Activated CD4-positive, alpha-beta T cell treated with anti-CD3 and anti-CD28 coated beads, Interleukin-2, amount 10 ng/mL, durations not matched to agents 7 days and 5 days (primary cell): Measurements from ENCODE around the gene BRD4. TPM values are rescaled to one million over a fixed set of nuclear protein-coding genes. Genes with fewer than 3 reads are reported as not detected.

Experiments
- CTCF ChIA-PET: fragments of 350-600 bp; sonication (Branson Sonifier 250); formaldehyde crosslinking; loops from one replicate; lab custom pipeline; 2021; ENCODE audit warnings: antibody characterized with exemption; lab: Charles Lee
- POLR2A ChIA-PET: fragments of 350-600 bp; sonication (Branson Sonifier 250); formaldehyde crosslinking; loops from one replicate; lab custom pipeline; 2021; ENCODE audit warnings: antibody characterized with exemption; lab: Charles Lee
- DNase-seq: peaks from one replicate; pipeline ENCODE4 v3.0.0-alpha.2; 2020
- H3K27ac Mint-ChIP-seq: one replicate; pipeline ENCODE4 v1.8.0; 2021; ENCODE audit warnings: mild to moderate bottlenecking, moderate library complexity, mixed read lengths
- H3K27me3 Mint-ChIP-seq: one replicate; pipeline ENCODE4 v1.8.0; 2021; ENCODE audit warnings: mixed read lengths
- H3K36me3 Mint-ChIP-seq: one replicate; pipeline ENCODE4 v1.8.0; 2021; ENCODE audit warnings: low read depth, mixed read lengths
- H3K4me1 Mint-ChIP-seq: one replicate; pipeline ENCODE4 v1.8.0; 2021; ENCODE audit warnings: mixed read lengths
- H3K4me3 Mint-ChIP-seq: one replicate; pipeline ENCODE4 v1.8.0; 2021; ENCODE audit warnings: mild to moderate bottlenecking, moderate library complexity, mixed read lengths
- H3K9me3 Mint-ChIP-seq: one replicate; pipeline ENCODE4 v1.8.0; 2021; ENCODE audit warnings: mixed read lengths
- total RNA-seq, 2 experiments: library from RNA; stranded (reverse); gene quantifications; one replicate each; pipeline ENCODE4 v1.2.3, GENCODE V29; 2021

BRD4 gene
- total RNA-seq, 2 experiments from 2014 or later, result 114 to 115 TPM

- Mint-ChIP-seq H3K27me3 (no peaks in the 10 kb centered on the region), H3K36me3 (peaks cover 46% of the 10 kb centered on the region), H3K27ac (no peak overlapping the region), H3K4me3 (no peak overlapping the region), H3K4me1 (peaks cover 1% of the 10 kb centered on the region), H3K9me3 (no peaks in the 10 kb centered on the region)
- no peak for DNase-seq
- ChIA-PET POLR2A (no interaction called here), CTCF (interaction anchor here (1.5 kb wide), 1 partner anchor 30 kb away, joined by 4 read pairs; no protein-coding TSS in a partner anchor)
Measured at GRCh38 chr19:15265850-15266248, 66.5 kb downstream of the BRD4 start.

DNA sequence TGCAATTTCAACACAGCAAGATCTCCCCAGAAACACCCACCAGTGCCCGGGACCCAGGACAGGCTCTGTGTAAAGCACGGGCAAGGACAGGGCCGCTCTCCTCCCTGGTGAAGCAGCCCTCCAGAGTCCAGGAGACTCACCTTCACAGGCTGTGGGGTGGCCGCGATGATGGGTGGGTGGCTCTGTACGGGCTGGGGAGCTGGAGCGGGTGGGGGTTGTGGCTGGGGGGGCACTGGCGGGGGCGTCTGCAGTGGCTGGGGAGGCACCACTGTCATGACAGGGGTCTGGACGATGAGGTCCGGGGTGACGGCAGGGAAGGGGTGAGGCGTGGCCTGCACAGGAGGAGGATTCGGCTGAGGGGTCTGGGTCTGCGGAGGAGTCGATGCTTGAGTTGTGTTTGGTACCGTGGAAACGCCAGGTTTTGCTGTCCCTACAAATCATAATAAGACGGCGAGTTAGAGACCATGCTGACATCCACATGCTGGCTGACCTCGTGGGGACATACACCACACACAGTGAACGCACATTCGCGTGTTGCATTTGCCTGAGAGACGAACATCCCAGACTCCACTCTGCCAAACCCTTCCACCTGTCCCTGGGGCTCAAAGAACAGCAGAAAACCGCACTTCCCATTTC lies 67.0 kb downstream of the BRD4 start:
- CTCF ChIA-PET, result interaction anchor here (1.0 kb wide), 1 partner anchor 17 kb away, joined by 3 read pairs; no protein-coding TSS in a partner anchor

GRCh38 chr19:15264933-15265206 lies 67.5 kb downstream of the BRD4 start:
- Mint-ChIP-seq H3K4me3 (no peak overlapping the region), H3K9me3 (no peaks in the 10 kb centered on the region), H3K27ac (no peak overlapping the region), H3K27me3 (no peaks in the 10 kb centered on the region), H3K36me3 (peaks cover 49% of the 10 kb centered on the region), H3K4me1 (peaks cover 1% of the 10 kb centered on the region)
- no peak for DNase-seq
- ChIA-PET CTCF (interaction anchor here (1.0 to 1.5 kb wide), 2 partner anchors 18 to 25 kb away, joined by 3 read pairs; no protein-coding TSS in a partner anchor), POLR2A (no interaction called here)

More for the DNA sequence above, 67.0 kb downstream of the BRD4 start:
- Mint-ChIP-seq H3K9me3 (no peaks in the 10 kb centered on the region), H3K4me3 (no peak overlapping the region), H3K4me1 (peaks cover 1% of the 10 kb centered on the region), H3K27me3 (no peaks in the 10 kb centered on the region), H3K27ac (peak overlapping the region; percentile 42), H3K36me3 (peaks cover 49% of the 10 kb centered on the region)
- POLR2A ChIA-PET, result no interaction called here
- no peak for DNase-seq

DNA sequence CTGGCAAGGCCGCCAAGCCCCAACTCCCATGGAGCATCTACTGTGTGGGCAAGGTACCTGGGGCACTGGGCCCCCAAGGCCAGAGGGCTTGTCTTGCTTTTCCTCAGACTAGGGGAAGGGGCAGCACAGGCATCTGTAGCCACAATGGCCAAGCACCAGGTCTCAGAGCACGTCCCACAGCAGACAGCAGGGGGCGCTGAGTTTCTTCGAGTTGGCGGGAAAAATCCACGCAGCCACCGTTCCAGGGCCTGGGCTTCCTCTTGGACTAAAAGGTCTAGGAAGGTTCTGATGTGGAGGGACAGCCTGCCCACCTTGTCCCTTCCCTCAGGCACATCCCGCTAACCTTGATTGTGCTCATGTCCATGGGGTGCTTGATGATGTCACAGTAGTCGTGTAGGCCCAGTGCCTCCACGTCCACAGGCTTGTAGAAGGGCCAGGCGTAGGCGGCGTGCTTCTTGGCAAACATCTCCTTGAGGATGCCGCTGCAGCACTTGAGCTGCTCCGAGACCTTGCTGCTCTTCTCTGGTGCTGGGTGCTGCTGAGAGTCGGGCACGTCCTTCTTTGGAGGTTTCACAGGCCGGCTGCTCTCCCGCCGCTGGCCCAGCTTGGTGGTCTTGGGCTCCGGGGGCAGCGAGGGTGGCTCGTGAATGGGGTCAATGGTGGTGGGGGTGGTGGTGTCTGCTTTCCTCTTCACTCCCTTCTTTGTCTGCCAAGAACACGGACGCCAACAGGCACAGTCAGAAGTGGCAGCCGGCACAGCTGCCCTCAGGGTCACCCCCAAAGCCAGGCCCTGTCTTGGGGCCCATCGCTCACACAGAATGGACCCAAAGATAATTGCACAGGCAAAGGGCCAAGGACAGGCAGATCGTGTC lies 68.0 kb downstream of the BRD4 start:
- ChIA-PET POLR2A (no interaction called here), CTCF (interaction anchor here (1.0 to 1.5 kb wide), 2 partner anchors 18 to 25 kb away, joined by 3 read pairs; no protein-coding TSS in a partner anchor)
- Mint-ChIP-seq H3K36me3 (peaks cover 53% of the 10 kb centered on the region), H3K4me1 (peaks cover 1% of the 10 kb centered on the region), H3K27me3 (no peaks in the 10 kb centered on the region), H3K9me3 (no peaks in the 10 kb centered on the region), H3K4me3 (no peak overlapping the region), H3K27ac (peak overlapping the region; percentile 13)
- DNase-seq, result peak; percentile 73

DNA sequence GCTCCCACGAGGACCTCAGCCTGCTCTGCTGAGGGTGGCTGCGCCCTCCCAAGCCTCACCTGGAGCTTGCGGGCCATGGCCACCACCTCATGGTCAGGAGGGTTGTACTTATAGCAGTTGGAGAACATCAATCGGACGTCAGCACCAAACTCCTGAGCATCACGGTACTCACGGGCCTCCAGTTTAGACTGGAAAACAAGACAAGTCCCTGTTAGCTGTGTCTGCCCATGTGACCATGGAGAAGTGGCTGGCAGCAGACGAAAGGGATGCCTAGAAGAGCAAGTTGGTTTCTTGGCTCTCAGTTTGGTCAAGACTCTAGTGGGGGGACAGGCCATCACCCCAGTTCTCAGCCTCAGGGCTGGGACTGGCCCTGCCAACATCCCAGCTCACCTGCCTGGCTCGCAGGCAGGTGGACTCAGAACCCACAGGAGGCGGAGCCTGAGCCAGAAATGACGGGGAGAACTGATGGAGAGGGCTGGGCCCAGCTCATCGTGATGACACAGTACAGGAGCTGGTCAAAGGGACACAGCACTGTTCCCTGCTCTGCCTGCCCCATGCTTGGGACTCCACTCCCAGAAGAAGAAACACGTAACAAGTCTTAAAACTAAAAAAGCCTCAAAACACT lies 68.9 kb downstream of the BRD4 start:
- CTCF ChIA-PET, result interaction anchor here (1.5 kb wide), 1 partner anchor 24 kb away, joined by 3 read pairs; no protein-coding TSS in a partner anchor
- Mint-ChIP-seq H3K9me3 (no peaks in the 10 kb centered on the region), H3K4me3 (no peak overlapping the region), H3K36me3 (peaks cover 53% of the 10 kb centered on the region), H3K27me3 (no peaks in the 10 kb centered on the region), H3K4me1 (peaks cover under 1% of the 10 kb centered on the region), H3K27ac (no peak overlapping the region)
- DNase-seq, result no peak
- POLR2A ChIA-PET, result no interaction called here

DNA sequence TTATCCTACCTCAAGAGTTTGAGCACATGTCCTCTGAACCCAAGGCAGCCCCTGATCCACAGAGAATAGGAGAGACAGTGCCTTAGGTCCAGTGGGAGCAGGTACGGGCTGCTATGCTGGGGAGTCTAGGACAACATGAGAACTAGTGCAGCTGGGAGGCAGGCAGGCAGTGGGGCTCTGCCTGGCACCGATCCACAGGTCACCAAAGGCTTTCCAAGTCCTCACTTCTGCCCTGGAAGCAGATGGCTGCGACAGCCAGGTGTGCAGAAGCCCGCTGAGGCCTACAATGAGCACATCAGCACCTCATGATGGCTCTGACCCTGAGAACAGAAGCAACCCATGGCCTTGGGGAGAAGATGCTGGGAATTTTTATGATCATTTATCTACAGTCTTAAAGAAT lies 70.3 kb downstream of the BRD4 start:
- DNase-seq, result no peak
- Mint-ChIP-seq H3K27me3 (no peaks in the 10 kb centered on the region), H3K27ac (no peak overlapping the region), H3K4me1 (no peaks in the 10 kb centered on the region), H3K4me3 (no peak overlapping the region), H3K36me3 (peaks cover 43% of the 10 kb centered on the region), H3K9me3 (no peaks in the 10 kb centered on the region)
- POLR2A ChIA-PET, result no interaction called here
- CTCF ChIA-PET, result interaction anchor here (0.7 kb wide), 1 partner anchor 1383 kb away, joined by 3 read pairs; no protein-coding TSS in a partner anchor

- no peak for DNase-seq
- ChIA-PET CTCF (interaction anchor here (0.6 kb wide), 1 partner anchor 23 kb away, joined by 4 read pairs; no protein-coding TSS in a partner anchor), POLR2A (no interaction called here)
- Mint-ChIP-seq H3K27ac (no peak overlapping the region), H3K27me3 (no peaks in the 10 kb centered on the region), H3K4me3 (no peak overlapping the region), H3K36me3 (peaks cover 49% of the 10 kb centered on the region), H3K9me3 (no peaks in the 10 kb centered on the region), H3K4me1 (no peaks in the 10 kb centered on the region)
Measured at GRCh38 chr19:15260939-15261338, 71.4 kb downstream of the BRD4 start.

DNA sequence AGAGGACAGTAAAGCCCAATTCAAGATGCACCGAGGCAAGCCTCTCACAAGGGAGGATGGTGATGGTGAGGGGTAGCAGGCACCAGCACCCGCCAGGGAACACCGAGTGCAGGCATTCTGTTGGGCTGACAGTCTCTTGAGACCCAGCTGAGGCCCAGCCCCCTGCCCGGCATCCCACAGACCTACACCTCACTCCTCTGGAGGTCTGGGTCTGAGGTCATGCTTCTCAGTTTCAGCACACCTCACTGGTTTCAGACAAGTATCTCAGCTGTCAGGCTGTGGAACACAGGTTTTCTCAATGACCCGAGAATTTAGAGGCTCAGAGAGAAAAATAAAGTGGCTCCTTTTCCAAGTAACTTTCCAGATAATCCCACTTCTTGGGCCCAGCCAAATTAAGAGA lies 72.4 kb downstream of the BRD4 start:
- Mint-ChIP-seq H3K4me1 (no peaks in the 10 kb centered on the region), H3K36me3 (peaks cover 52% of the 10 kb centered on the region), H3K27ac (no peak overlapping the region), H3K27me3 (no peaks in the 10 kb centered on the region), H3K4me3 (no peak overlapping the region), H3K9me3 (no peaks in the 10 kb centered on the region)
- POLR2A ChIA-PET, result no interaction called here
- DNase-seq, result no peak
- CTCF ChIA-PET, result no interaction called here

GRCh38 chr19:15257782-15258181 lies 74.6 kb downstream of the BRD4 start:
- H3K9me3 Mint-ChIP-seq, result no peaks in the 10 kb centered on the region
- no peak for DNase-seq
- peaks cover 50% of the 10 kb centered on the region for H3K36me3 Mint-ChIP-seq
- ChIA-PET CTCF (no interaction called here), POLR2A (no interaction called here)
- no peak overlapping the region for H3K27ac Mint-ChIP-seq
- H3K27me3 Mint-ChIP-seq, result no peaks in the 10 kb centered on the region
- no peak overlapping the region for H3K4me3 Mint-ChIP-seq
- H3K4me1 Mint-ChIP-seq, result no peaks in the 10 kb centered on the region

- DNase-seq, result no peak
- Mint-ChIP-seq H3K9me3 (no peaks in the 10 kb centered on the region), H3K4me1 (no peaks in the 10 kb centered on the region), H3K27ac (no peak overlapping the region), H3K36me3 (peaks cover 53% of the 10 kb centered on the region), H3K27me3 (no peaks in the 10 kb centered on the region), H3K4me3 (no peak overlapping the region)
- POLR2A ChIA-PET, result no interaction called here
- CTCF ChIA-PET, result no interaction called here
Measured at GRCh38 chr19:15256708-15257331, 75.5 kb downstream of the BRD4 start.

GRCh38 chr19:15255359-15255990 lies 76.9 kb downstream of the BRD4 start:
- POLR2A ChIA-PET, result no interaction called here
- H3K27ac Mint-ChIP-seq, result no peak overlapping the region
- no peaks in the 10 kb centered on the region for H3K4me1 Mint-ChIP-seq
- CTCF ChIA-PET, result interaction anchor here (1.3 kb wide), 1 partner anchor 18 kb away, joined by 7 read pairs; no protein-coding TSS in a partner anchor
- H3K4me3 Mint-ChIP-seq, result no peak overlapping the region
- H3K36me3 Mint-ChIP-seq, result peaks cover 48% of the 10 kb centered on the region
- no peak for DNase-seq
- H3K9me3 Mint-ChIP-seq, result no peaks in the 10 kb centered on the region
- no peaks in the 10 kb centered on the region for H3K27me3 Mint-ChIP-seq

DNA sequence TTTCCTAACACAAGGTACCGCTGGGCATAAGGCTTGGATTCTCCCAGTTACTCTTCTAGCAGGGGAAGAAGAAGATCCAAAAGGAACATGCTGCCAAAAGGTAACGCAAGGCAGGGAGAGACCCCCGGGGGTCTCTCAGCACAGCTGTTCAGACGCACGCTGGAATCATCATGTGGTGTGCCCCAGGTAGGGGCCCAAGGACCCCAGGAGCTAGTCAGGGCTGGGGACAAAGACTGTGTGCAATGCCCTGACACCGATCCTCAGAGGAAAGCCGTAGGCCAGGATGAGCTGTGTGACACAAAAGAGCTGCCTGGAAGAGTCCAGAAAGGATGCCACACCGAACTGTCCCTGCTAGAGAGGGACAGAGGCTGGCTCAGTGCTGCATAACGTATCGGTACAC lies 77.8 kb downstream of the BRD4 start:
- CTCF ChIA-PET, result interaction anchor here (1.3 kb wide), 1 partner anchor 19 kb away, joined by 7 read pairs; no protein-coding TSS in a partner anchor
- no peaks in the 10 kb centered on the region for H3K9me3 Mint-ChIP-seq
- peaks cover 46% of the 10 kb centered on the region for H3K36me3 Mint-ChIP-seq
- no peaks in the 10 kb centered on the region for H3K4me1 Mint-ChIP-seq
- H3K27me3 Mint-ChIP-seq, result no peaks in the 10 kb centered on the region
- no peak for DNase-seq
- H3K27ac Mint-ChIP-seq, result no peak overlapping the region
- H3K4me3 Mint-ChIP-seq, result no peak overlapping the region
- POLR2A ChIA-PET, result no interaction called here
